ENCODE results near the gene NUDT5.

GRCh38 chr10:12201543-12201942 is 5.9 kb upstream of the NUDT5 start:
- TF ChIP-seq USF1 (IDR thresholded peaks at IDR 0.05; ENCODE audit: borderline replicate concordance, low read depth) (no peak), CTCF (IDR thresholded peaks at IDR 0.05) (no peak), MXI1 (IDR thresholded peaks at IDR 0.05; ENCODE audit: low read depth, low read length) (no peak), YY1 (IDR thresholded peaks at IDR 0.05; ENCODE audit: low read depth) (no peak), RAD21 (IDR thresholded peaks at IDR 0.05; ENCODE audit: low read length) (no peak), TEAD4 (IDR thresholded peaks at IDR 0.05; ENCODE audit: borderline replicate concordance, insufficient read depth) (no peak), PBX3 (IDR thresholded peaks at IDR 0.05) (no peak), SIN3A (IDR thresholded peaks at IDR 0.05; ENCODE audit: borderline replicate concordance, low read depth, low read length) (no peak), EP300 (IDR thresholded peaks at IDR 0.05; ENCODE audit: borderline replicate concordance in 1 of 2, low read depth in 1 of 2, low read length in 1 of 2) (no peak)
